Measurements from ENCODE around the gene CD40LG.

DNA sequence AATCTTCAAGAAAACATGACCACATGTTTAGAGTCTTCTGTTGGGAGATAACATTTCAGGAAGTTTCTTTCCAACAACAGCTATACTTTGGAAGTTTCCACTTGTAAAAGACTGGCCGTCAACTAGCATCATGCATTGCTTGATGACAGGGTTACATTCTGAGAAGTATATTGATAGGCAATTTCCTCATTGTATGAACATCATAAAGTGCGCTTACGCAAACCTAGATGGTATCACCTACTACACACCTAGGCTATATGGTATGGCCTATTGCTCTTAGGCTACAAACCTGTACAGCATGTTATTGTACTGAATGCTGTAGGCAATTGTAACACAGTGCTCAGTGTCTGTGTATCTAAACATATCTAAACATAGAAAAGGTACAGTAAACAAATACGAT is 25.4 kb upstream of the CD40LG start:
- TF ChIP-seq, protein P1, sequence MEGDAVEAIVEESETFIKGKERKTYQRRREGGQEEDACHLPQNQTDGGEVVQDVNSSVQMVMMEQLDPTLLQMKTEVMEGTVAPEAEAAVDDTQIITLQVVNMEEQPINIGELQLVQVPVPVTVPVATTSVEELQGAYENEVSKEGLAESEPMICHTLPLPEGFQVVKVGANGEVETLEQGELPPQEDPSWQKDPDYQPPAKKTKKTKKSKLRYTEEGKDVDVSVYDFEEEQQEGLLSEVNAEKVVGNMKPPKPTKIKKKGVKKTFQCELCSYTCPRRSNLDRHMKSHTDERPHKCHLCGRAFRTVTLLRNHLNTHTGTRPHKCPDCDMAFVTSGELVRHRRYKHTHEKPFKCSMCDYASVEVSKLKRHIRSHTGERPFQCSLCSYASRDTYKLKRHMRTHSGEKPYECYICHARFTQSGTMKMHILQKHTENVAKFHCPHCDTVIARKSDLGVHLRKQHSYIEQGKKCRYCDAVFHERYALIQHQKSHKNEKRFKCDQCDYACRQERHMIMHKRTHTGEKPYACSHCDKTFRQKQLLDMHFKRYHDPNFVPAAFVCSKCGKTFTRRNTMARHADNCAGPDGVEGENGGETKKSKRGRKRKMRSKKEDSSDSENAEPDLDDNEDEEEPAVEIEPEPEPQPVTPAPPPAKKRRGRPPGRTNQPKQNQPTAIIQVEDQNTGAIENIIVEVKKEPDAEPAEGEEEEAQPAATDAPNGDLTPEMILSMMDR (IDR thresholded peaks at IDR 0.05) = no peak
- TF ChIP-seq POLR2A (IDR thresholded peaks at IDR 0.05) = no peak
